ENCODE data around the gene GTF3C1.

Gene GTF3C1

DNA sequence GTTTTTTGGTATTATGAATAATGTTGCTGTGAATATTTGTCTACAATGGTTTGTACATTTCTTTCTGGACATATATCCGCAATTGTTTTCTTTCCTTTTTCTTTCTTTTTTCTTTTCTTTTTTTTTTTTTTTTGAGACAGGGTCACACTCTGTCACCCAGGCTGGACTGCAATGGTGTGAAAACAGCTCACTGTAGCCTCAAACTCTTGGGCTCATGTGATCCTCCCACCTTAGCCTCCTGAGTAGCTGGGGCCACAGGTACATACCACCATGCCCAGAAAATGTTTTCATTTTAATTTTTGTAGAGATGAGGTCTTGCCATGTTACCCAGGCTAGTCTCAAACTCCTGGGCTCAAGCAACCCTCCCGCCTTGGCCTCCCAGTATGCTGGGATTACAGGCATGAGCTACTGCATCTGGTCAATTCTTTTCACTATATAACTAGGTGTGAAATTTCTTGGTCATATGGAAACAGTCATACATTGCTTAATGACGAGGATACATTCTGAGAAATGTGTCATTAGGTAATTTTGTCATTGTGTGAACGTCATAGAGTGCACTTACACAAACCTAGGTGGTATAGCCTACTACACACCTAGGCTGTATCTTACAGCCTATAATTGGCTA, 132.6 kb downstream of the GTF3C1 start:
- DNase-seq: no peak

DNA sequence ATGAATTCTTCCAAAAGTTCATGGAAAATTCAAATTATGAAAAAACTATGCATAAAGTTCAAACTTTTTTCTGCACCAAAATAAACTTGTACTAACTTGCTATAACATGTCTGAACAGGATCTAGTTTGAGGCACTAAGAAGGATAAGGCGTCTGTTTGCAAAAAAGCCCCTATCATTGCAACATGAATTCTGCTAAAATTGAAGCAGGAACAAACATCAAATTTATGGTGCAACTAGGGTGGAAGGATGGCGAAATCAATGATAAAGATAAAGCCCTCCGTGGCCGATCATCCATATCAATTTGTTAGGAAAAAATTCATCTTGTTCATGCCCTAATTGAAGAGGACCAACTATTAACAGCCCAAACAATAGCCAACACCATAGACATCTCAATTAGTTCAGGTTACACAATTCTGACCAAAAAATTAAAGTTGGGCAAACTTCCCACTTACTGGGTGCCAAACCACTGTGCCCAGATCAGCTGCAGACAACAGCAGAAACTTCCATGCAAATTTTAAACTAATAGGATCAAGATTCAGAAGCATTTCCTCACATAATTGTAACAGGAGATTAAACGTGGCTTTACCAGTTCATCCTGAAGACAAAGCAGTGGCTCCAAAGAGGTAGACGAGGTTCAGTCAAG, 134.8 kb downstream of the GTF3C1 start:
- DNase-seq: no peak

DNA sequence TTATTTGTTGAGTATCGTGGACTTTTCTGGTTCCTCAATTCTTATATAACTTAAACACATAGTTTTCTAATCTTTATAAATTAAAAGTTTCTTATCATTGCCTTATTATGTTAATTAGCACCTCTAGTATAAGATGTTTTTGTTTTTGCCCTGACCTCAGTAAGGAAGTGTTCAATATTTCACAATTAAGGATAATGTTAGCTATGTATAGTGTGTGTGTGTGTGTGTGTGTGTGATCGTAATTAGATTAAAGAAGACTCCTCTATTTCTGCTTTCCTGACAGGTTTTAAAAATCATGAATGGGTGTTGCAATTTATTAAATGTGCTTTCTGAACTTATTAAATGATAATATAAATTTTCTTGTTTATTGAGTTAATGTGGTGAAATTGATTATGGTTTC, 135.8 kb downstream of the GTF3C1 start:
- DNase-seq: no peak

DNA sequence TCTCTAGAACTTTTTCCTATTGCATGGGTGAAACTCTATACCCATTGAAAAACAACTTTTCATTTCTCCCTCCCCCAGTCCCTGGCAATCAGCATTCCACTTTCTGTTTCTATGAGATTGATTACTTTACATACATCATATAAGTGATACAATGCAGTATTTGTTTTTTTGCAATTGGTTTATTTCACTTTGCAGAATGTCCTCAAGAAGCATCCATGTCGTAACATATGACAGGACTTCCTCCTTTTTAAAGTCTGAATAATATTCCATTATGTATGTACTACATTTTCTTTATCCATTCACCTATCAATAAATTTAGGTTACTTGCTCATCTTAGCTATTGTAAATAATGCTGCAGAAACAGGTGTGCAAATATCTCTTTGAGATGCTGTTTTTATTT, 139.0 kb downstream of the GTF3C1 start:
- no peak for DNase-seq
